CD4-positive, alpha-beta T cell (primary cell): Measurements from ENCODE around the gene RXRA. TPM values are rescaled to one million over a fixed set of nuclear protein-coding genes. Genes with fewer than 3 reads are reported as not detected.

Experiments
- ATAC-seq: fragments of 200-7000 bp; cut with Tn5 transposase; one replicate; pipeline ENCODE4 v1.10.0; 2022; ENCODE audit warnings: mild to moderate bottlenecking; ENCODE audit not compliant: poor library complexity
- CTCF ChIA-PET: fragments of 350-600 bp; sonication (Branson Sonifier 250); formaldehyde crosslinking; loops from one replicate; lab custom pipeline; 2021; ENCODE audit warnings: antibody characterized with exemption, inconsistent platforms; lab: Charles Lee
- POLR2A ChIA-PET: fragments of 350-600 bp; sonication (Branson Sonifier 250); formaldehyde crosslinking; loops from one replicate; lab custom pipeline; 2021; ENCODE audit warnings: antibody characterized with exemption, inconsistent platforms; lab: Charles Lee
- DNase-seq, 14 experiments: peaks; one replicate each; pipeline ENCODE4 v3.0.0-alpha.2; 2013 to 2020; ENCODE audit warnings: mixed read lengths in 2 of 14
- H3K27ac ChIP-seq, 2 donors: one replicate each; pipeline versions ENCODE4 v1.5.1 to v1.7.0; 2013; ENCODE audit warnings: low read length in 2 of 2, low read depth in 1 of 2, mild to moderate bottlenecking in 1 of 2
- H3K27me3 ChIP-seq, 2 experiments: 1 replicate in 1 of 2; 2 replicates in 1 of 2; pipeline versions ENCODE4 v1.6.1 to v1.7.0; 2013; ENCODE audit warnings: low read length in 2 of 2, control low read depth in 1 of 2, mild to moderate bottlenecking in 1 of 2, moderate library complexity in 1 of 2; ENCODE audit not compliant: insufficient read depth in 2 of 2, control insufficient read depth in 1 of 2
- H3K36me3 ChIP-seq: one replicate; pipeline ENCODE4 v1.6.1; 2013; ENCODE audit warnings: low read length, control low read depth; ENCODE audit not compliant: insufficient read depth
- H3K4me1 ChIP-seq: one replicate; pipeline ENCODE4 v1.6.1; 2013; ENCODE audit warnings: low read length, control low read depth; ENCODE audit not compliant: insufficient read depth
- H3K4me3 ChIP-seq: one replicate; pipeline ENCODE4 v1.5.1; 2013; ENCODE audit warnings: mild to moderate bottlenecking, low read length, moderate library complexity
- H3K9me3 ChIP-seq, 2 experiments: 1 replicate in 1 of 2; 2 replicates in 1 of 2; pipeline versions ENCODE4 v1.6.1 to v1.7.0; 2013; ENCODE audit warnings: low read length in 2 of 2, mild to moderate bottlenecking in 2 of 2, control low read depth in 1 of 2, moderate library complexity in 1 of 2; ENCODE audit not compliant: control insufficient read depth in 1 of 2, insufficient read depth in 1 of 2
- H3K27ac Mint-ChIP-seq: one replicate; pipeline ENCODE4 v1.8.0; 2020; ENCODE audit warnings: mixed read lengths
- H3K27me3 Mint-ChIP-seq: one replicate; pipeline ENCODE4 v1.8.0; 2021; ENCODE audit warnings: mixed read lengths
- H3K36me3 Mint-ChIP-seq: one replicate; pipeline ENCODE4 v1.8.0; 2021; ENCODE audit warnings: low read depth, mixed read lengths
- H3K4me1 Mint-ChIP-seq: one replicate; pipeline ENCODE4 v1.8.0; 2021; ENCODE audit warnings: low read depth, mixed read lengths
- H3K4me3 Mint-ChIP-seq: one replicate; pipeline ENCODE4 v1.8.0; 2020; ENCODE audit warnings: mild to moderate bottlenecking, mixed read lengths
- H3K9me3 Mint-ChIP-seq: one replicate; pipeline ENCODE4 v1.8.0; 2020; ENCODE audit warnings: mixed read lengths
- intact Hi-C, 2 experiments: fragments of 100-400 bp; cut with DNase I in 1 of 2; cut with micrococcal nuclease in 1 of 2; formaldehyde crosslinking; loops; one replicate each; pipeline versions ENCODE4 v1.15.1 to v1.9.0; 2023 to 2025; cut with DNase I, micrococcal nuclease
- total RNA-seq, 174 experiments: library from RNA in 2 of 174; stranded (reverse) in 2 of 174; gene quantifications; one replicate each; pipeline ENCODE4 v1.2.3 and lab custom pipeline; 2021 to 2026
- TF ChIP-seq, protein P1 (sequence below): fragments of 200-600 bp; IDR thresholded peaks from one replicate; pipeline ENCODE4 v1.8.0; 2022; ENCODE audit warnings: antibody characterized with exemption, mild to moderate bottlenecking

The RXRA gene
- total RNA-seq, 2 experiments from 2014 or later: 7.3 to 8.4 TPM

DNA sequence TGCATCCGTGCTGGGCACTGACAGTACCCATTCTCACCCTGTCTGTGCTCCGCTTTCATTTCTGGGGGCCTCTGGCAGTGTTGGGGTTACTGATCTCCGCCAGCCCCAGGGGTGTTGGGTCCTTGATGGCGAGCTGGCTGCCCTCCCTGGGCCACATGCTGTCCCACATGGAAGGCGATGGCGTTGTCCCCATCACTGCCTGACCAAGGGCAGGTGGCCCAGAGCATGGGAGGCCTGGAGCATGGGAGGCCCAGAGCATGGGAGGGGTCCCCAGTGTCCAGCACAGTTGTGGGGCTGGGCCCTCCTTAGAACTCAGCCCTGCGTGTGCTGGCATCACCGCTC lies 50.9 kb downstream of the RXRA start:
- ATAC-seq: no peak
- H3K4me3 Mint-ChIP-seq: no peak overlapping the region
- ChIA-PET CTCF (no interaction called here), POLR2A (no interaction called here)
- H3K4me1 ChIP-seq: peaks cover 45% of the 10 kb centered on the region
- no peak overlapping the region for H3K27ac ChIP-seq
- TF ChIP-seq, protein P1, sequence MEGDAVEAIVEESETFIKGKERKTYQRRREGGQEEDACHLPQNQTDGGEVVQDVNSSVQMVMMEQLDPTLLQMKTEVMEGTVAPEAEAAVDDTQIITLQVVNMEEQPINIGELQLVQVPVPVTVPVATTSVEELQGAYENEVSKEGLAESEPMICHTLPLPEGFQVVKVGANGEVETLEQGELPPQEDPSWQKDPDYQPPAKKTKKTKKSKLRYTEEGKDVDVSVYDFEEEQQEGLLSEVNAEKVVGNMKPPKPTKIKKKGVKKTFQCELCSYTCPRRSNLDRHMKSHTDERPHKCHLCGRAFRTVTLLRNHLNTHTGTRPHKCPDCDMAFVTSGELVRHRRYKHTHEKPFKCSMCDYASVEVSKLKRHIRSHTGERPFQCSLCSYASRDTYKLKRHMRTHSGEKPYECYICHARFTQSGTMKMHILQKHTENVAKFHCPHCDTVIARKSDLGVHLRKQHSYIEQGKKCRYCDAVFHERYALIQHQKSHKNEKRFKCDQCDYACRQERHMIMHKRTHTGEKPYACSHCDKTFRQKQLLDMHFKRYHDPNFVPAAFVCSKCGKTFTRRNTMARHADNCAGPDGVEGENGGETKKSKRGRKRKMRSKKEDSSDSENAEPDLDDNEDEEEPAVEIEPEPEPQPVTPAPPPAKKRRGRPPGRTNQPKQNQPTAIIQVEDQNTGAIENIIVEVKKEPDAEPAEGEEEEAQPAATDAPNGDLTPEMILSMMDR: no peak
- H3K4me1 Mint-ChIP-seq: peaks cover 23% of the 10 kb centered on the region
- H3K36me3 ChIP-seq: no peaks in the 10 kb centered on the region
- no peaks in the 10 kb centered on the region for H3K27me3 Mint-ChIP-seq
- no peaks in the 10 kb centered on the region for H3K9me3 Mint-ChIP-seq
- DNase-seq: no peak
- intact Hi-C loops: no loop called here
- H3K4me3 ChIP-seq: no peak overlapping the region
- H3K9me3 ChIP-seq: no peaks in the 10 kb centered on the region
- H3K27ac Mint-ChIP-seq: no peak overlapping the region
- H3K36me3 Mint-ChIP-seq: no peaks in the 10 kb centered on the region
- H3K27me3 ChIP-seq: no peaks in the 10 kb centered on the region

DNA sequence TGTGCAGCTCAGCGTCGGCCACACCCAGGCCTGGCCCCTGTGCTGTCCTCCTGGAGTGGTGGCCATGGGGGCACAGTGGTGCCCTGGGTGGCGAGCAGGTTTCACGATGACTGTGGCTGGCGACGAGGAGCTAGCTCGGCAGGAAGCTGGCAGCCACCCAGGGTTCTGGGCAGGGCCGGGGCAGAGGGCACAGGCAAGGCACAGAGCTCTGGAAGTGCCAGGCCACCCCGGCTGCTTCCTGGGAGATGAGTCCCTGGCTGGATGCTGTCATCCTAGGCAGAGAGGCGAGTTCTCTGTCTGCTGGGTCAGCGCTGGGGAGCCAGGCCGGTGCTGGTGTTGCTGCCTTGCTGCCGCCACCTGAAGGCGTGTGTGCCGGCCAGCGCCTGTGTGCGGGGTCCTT lies 51.7 kb downstream of the RXRA start:
- Mint-ChIP-seq H3K9me3 (no peaks in the 10 kb centered on the region), H3K4me1 (peaks cover 29% of the 10 kb centered on the region), H3K27me3 (no peaks in the 10 kb centered on the region), H3K4me3 (no peak overlapping the region), H3K27ac (no peak overlapping the region), H3K36me3 (no peaks in the 10 kb centered on the region)
- peak in 2 of 14 experiments; percentile 14 to 15 for DNase-seq
- TF ChIP-seq, protein P1: no peak
- Histone ChIP-seq H3K4me3 (no peak overlapping the region), H3K27ac (no peak overlapping the region), H3K9me3 (no peaks in the 10 kb centered on the region), H3K4me1 (peaks cover 46% of the 10 kb centered on the region), H3K27me3 (no peaks in the 10 kb centered on the region), H3K36me3 (no peaks in the 10 kb centered on the region)
- no peak for ATAC-seq
- ChIA-PET POLR2A (no interaction called here), CTCF (no interaction called here)
- intact Hi-C loops: no loop called here

DNA sequence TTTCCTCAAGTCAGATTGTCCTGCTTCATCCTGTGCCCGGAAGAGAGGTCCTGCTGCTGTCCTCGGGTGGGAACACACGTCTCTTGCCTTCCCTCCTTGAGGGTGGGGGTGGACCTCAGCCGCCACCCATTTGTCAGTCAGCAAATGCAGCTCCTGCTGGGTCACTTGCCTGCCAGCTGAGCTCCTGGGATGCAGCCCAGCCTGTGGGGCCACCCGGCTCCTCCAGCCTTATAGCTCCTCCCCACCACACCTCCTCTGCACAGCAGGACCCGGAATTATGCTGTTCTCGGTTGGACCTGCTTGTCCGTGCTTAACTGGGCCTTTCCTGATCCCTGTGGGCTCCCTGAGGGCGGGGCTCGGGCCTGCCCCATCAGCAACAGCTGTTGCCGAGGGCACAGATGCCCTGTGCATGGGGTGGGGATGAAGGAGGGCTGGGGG lies 52.7 kb downstream of the RXRA start:
- CTCF ChIA-PET: no interaction called here

More for the DNA sequence above, 52.7 kb downstream of the RXRA start:
- H3K27ac ChIP-seq: no peak overlapping the region
- intact Hi-C loops: no loop called here
- Mint-ChIP-seq H3K4me3 (no peak overlapping the region), H3K27ac (no peak overlapping the region), H3K4me1 (peaks cover 29% of the 10 kb centered on the region), H3K27me3 (no peaks in the 10 kb centered on the region), H3K9me3 (no peaks in the 10 kb centered on the region), H3K36me3 (no peaks in the 10 kb centered on the region)
- peaks cover 48% of the 10 kb centered on the region for H3K4me1 ChIP-seq
- no peaks in the 10 kb centered on the region for H3K9me3 ChIP-seq
- H3K36me3 ChIP-seq: no peaks in the 10 kb centered on the region
- POLR2A ChIA-PET: no interaction called here
- TF ChIP-seq, protein P1: no peak
- no peak overlapping the region for H3K4me3 ChIP-seq
- DNase-seq: no peak
- H3K27me3 ChIP-seq: no peaks in the 10 kb centered on the region
- no peak for ATAC-seq
